CD4-positive, alpha-beta T cell treated with Interferon gamma for 1 hour (primary cell): ENCODE data around the gene GLIPR1.
"Not testable (repeated sequence)": the region's sequence is repeated elsewhere in the genome, so short reads cannot be mapped to it uniquely, and the experiment has no call there.

ENCODE experiments used
- DNase-seq: peaks from one replicate; pipeline ENCODE4 v3.0.0-alpha.2; 2020

The GLIPR1 gene

GRCh38 chr12:75522124-75522523, 41.6 kb downstream of the GLIPR1 start:
- DNase-seq: not testable (repeated sequence)

GRCh38 chr12:75525263-75525662, 44.7 kb downstream of the GLIPR1 start:
- DNase-seq: no peak

GRCh38 chr12:75526655-75527511, 46.3 kb downstream of the GLIPR1 start:
- DNase-seq: no peak

- DNase-seq: no peak
Observed at GRCh38 chr12:75528272-75528671, 47.7 kb downstream of the GLIPR1 start.

GRCh38 chr12:75528692-75529091, 48.1 kb downstream of the GLIPR1 start:
- no peak for DNase-seq

- no peak for DNase-seq
Observed at GRCh38 chr12:75529316-75529715, 48.8 kb downstream of the GLIPR1 start.

GRCh38 chr12:75529826-75530225, 49.3 kb downstream of the GLIPR1 start:
- DNase-seq: no peak

GRCh38 chr12:75533239-75533638, 52.7 kb downstream of the GLIPR1 start:
- no peak for DNase-seq

- DNase-seq: no peak
Observed at GRCh38 chr12:75539889-75540288, 59.3 kb downstream of the GLIPR1 start.

- no peak for DNase-seq
Observed at GRCh38 chr12:75542942-75543341, 62.4 kb downstream of the GLIPR1 start.

- DNase-seq: no peak
Observed at GRCh38 chr12:75543529-75543928, 63.0 kb downstream of the GLIPR1 start.

- DNase-seq: no peak
Observed at GRCh38 chr12:75545636-75546035, 65.1 kb downstream of the GLIPR1 start.

- DNase-seq: no peak
Observed at GRCh38 chr12:75548879-75549278, 68.3 kb downstream of the GLIPR1 start.

GRCh38 chr12:75549989-75550388, 69.4 kb downstream of the GLIPR1 start:
- no peak for DNase-seq

- DNase-seq: no peak
Observed at GRCh38 chr12:75550401-75551240, 70.1 kb downstream of the GLIPR1 start.

- no peak for DNase-seq
Observed at GRCh38 chr12:75551477-75551876, 70.9 kb downstream of the GLIPR1 start.

GRCh38 chr12:75553398-75553797, 72.8 kb downstream of the GLIPR1 start:
- no peak for DNase-seq
